Measurements from ENCODE around the gene PAPOLB.

PAPOLB gene

DNA sequence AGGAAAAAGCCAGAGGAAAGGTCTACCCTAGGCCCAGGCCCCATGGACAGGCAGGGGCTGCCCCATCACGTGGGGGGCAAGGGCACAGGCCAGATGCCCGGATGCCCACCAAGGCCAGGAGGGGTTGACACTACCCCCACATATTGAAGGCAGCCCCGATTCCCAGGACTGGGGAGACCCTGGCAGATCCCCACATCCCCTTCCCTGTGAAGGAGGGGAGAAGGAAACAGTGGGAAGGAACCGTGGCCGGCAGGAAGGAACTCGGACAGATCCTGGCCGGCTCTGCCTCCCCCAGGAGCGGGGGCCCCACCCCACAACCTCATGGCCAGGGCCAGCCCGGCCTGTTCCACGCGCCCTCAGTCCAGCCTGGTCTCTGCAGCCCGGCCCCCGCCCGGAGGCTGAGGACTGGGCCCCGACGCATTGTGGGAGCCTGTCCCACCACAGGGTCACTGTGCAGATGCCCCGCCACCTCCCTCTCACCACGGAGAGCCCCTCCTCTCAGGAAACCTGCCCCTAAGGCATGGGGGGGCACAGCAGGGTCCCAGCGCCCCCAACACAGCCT is 41.3 kb downstream of the PAPOLB start:
- no peak for DNase-seq

DNA sequence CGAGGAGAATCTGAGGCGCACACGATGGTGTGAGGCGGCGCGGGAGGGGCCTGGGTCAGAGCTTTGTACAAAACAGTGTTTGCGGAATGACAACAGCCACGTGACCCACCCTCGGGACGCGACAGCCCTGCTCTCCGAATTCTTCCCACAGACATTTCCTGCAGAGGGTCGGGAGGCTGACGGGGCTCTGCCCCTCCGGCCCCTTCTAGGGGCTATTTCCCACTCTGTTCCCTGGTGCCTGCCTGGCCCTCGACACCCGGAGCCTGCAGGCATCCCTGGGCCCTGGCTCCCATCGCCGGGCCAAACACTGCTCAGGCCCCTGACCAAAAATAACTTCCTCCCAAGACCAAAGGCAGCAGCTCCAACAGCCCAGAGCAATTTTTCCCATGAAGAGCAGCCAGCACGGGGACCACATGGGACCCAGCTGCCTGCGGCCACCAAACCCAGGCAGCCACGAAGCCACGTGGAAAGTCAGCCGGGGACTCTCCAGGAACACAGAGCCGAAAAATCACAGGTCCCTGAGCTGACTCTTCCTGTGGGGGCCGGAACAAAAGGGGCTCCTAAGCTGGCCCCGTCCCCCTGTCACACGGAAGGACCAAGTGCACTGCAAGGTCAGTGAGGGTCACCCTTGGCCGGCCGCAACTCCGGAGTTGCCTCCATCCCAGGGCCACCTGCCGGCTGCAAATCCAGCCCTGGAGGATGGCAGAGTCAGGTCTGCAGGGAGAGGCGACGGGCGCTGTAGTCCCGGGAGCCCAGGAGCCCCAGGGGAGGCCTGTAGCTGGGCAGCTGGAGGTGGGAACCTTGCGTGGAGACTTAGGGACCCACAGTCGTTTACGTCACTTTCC is 42.0 kb downstream of the PAPOLB start:
- DNase-seq = no peak

DNA sequence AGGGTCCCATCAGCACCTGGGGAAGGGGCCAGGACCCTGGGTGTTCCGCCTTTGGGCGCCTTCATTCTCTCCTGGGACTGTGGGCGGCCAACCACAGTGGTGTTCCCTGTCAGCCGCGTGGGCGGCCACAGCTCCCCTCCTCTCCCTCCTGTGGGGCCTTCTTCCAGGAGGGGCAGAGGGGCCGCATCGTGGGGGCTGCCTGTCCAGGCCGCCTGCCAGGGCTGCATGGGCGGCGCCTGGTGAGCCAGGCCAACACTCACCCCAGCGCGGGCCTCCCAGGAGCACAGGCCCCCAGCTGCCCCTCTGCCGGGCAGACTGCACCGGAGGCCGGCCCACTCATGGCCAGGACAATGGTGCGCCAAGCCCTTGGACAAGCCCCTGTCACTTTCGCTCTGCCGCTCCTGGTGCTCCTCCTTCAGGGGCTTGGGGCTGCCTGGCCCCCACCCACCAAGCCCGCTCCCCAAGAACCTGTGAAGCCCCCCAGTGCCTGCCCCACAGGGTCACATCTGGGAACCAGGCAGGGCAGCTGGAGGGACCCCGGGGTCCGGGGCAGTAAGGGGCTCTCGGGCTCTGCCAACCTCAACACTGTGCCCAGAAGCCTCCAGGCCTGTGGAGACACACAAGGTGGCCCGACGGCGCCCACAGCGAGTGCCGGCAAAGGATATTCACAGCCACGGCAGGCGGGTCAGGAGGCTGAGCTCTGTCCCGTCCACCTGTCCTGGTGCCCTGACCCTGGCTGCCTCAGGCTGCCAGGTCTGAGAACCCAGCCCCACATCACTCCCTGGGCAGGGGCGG is 43.6 kb downstream of the PAPOLB start:
- DNase-seq = no peak

DNA sequence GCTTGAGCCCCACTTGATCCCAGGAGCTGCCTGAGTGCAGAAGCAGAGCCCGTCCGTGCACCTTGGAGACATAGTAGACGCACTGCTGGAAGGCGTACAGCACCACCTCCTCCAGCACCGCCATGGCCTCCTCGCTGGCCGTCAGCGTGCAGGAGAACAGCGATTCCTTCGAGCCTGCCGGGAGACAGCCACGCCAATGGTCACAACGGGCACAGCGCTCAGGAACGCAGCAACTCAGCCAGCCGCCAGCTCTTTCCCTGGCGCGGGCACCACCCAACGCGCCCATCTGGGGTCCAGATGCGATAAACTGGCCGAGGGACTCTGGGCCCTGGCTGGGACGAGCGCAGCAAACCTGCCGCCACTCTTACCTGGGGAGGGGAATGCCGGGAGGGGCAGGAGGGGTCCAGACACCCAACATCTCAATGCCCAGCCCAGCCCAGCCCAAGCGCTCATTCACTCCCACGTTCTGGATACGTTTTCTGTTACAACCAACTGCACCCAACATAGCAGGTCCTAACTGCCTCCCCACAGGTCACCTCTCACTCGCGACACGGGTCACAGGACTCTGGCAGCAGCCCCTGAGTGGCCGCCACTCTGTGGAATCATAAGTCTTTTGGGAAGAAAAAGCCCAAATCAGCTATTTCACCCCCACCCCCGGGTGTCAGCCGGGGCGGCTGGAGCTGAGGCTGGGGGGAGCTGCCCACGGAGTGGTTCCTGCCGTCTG is 44.5 kb downstream of the PAPOLB start:
- DNase-seq = no peak

DNA sequence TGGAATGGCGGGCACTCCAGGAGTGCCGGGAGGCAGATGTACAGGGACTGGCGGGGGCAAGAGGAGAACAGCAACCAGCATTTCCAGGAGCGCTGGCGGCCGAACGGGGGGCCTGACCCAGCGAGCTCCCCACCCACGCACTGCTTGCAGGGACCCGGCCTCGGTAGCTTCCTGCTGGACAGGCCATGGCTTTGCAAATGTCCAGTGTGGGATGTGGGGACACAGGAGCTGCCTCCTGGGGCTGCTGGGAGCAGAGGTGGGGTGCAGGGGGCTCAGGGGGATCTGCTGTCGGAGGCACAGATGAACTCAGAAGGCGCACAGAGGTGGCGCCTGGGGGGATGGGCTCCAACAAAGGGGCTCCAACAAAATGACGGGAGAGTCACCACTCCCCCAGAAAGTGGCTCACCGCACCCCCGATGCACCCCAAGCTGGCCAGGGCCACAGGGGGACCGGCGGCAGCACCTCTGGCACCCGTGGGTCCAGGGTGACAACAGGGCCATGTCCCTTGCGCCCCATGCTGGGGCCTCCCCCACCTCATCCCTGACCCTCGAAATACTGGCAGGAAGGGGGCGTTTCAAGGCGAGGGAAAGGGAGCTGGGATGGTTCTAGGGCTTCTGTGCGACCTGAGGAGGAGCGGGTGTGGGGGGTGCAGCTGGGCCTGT is 45.3 kb downstream of the PAPOLB start:
- DNase-seq = no peak

DNA sequence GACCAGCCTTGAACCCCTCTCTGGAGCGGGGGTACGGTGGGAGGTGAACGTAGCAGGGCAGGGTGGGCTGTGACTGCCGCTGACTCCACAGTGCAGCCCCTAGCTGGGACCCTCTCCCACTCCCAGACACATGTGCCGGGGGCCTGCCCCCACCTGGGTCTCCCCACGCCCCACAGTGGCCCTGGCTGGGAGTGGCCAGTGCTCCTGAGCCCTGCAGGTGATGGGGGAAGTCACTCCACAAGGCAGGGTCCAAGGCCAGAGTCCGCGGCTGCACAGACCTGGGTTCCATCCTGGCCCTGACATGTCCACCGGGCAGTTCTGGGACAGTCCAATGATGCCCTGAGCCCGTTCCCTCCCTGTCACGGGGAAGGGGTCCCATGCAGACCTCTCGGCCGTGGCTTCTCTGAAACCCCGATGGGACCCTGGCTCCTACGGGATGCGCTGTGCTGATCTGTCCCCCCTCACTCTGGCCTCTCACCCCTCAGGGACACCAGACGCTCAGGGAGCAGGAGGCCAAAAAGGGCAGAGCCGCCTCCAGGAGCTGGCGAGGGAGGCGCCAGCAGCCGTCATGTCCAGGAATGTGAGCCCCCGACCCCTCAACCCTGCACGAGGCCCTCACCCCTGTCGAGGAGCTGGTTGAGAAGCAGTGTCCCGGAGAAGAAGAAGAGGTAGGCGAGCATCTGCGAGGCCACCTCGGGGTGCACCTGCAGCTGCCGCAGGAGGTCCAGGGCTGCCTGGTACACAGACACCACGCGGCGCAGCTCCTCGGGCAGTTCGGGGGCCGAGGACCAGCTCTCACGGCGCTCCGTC is 46.0 kb downstream of the PAPOLB start:
- no peak for DNase-seq

DNA sequence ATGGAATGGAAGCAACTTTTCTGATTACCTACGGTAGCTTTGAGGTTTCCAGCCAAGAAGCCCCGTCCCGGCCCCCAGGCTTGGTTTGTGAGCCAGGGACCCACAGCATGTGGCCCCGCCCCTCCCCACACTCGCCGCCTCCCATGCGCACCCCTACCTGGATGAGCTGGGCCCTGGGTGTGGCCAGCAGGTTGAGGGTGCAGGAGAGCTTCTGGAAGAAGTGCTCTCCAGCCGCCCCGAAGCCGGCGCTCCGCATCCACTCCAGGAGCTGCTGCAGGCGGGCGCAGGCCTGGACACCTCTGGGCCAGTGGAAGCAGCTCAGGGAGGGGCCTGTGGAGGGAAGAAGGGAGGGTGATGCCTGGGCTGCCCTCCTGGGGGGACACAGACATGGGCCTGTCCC is 46.7 kb downstream of the PAPOLB start:
- no peak for DNase-seq

DNA sequence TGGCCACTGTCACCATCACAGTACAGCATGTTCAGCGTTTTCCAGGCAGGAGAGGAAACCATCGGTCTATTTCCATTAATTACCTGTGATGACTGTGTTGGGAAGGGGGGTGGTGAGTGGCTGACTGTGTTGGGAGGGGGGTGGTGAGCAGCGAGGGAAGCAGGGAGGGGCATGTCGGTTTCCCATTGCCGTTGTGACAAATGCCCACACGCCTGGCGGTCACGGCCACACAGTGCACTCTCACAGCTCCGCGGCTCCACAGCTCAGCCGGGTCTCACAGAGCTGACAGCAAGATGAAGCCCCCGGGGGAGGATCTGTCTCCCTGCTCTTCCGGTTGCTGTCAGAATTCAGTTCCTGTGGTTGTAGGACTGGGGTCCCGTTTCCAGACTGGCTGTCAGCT is 47.4 kb downstream of the PAPOLB start:
- no peak for DNase-seq

DNA sequence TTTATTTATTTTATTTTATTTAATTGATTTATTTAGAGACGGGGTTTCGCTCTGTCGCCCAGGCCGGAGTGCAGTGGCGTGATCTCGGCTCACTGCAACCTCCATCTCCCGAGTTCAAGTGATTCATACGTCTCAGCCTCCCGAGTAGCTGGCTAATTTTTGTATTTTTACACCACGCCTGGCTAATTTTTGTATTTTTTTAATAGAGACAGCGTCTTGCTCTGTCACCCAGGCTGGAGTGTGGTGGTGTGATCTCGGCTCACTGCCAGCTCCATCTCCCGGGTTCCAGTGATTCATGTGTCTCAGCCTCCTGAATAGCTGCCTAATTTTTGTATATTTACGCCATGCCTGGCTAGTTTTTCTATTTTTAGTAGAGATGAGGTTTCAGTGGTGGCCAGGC is 52.2 kb downstream of the PAPOLB start:
- DNase-seq = no peak

DNA sequence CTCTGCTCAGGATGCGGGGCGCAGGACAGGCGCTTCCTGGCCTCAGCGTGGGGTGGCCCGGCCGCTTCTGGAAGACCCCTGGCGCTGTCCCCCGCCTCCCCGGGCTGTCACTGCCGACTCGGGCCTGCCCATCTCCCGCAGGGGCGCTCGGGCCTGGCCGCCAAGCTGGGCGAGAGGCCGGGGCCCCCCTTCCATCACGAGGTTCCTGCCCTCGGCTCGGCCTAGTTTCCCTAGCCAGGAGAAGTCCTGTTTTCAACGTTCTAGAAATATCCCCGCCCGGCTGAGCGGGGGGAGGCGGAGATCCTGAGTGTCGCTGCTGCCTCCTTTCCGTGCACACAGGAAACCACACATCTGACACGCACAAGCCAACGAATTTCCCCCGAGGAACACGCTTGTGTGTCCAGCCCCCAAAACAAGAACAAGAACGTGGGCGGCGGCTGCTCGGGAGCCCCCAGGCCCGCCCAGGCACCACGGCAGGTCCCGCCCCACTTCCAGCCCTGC is 52.7 kb downstream of the PAPOLB start:
- peak; percentile 35 for DNase-seq

DNA sequence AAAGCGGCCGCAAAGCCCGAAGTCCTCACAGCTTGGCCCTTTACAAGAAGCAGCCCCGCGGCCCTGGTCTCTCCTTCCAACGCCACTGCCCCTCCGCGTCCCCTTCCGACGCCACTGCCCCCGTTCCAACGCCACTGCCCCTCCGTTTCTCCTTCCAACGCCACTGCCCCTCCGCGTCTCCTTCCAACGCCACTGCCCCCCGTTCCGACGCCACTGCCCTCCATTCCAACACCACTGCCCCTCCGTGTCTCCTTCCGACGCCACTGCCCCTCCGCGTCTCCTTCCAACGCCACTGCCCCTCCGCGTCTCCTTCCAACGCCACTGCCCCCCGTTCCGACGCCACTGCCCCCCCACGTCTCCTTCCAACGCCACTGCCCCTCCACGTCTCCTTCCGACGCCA is 53.3 kb downstream of the PAPOLB start:
- no peak for DNase-seq

DNA sequence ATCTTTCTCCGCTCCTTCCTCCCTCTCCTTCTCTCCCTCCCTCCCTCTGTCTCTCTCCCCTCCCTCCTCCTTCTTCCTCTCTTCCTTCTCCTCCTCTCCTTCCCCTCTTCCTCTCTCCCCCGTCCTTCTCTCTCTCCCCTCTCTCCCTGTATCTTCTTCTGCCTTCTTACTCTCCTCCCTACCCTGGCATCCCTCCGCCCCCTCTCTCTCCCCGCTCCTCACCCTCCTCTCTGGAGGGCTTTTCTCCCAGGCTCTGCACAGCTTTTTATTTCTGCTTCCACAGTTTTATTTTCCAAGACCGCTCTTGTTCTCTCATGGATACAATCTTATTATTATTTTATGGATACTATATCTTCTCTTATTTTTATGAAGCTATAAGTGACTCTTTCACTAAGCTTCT is 53.8 kb downstream of the PAPOLB start:
- no peak for DNase-seq

All from activated T-cell treated with anti-CD3 and anti-CD28 coated beads for 4 hours (primary cell).